Caco-2 (cell line): ENCODE data around the gene OTOF. TPM values are rescaled to one million over a fixed set of nuclear protein-coding genes. Genes with fewer than 3 reads are reported as not detected.
A peak's percentile ranks its signal among the peaks of the same experiment; 100 is the strongest.

ENCODE experiments used
- BruUV-seq: library from RNA; stranded (reverse); fragments of 400-500 nt; replicated peaks from 2 replicates; lab custom pipeline; 2021; lab: Mats Ljungman, UMichigan
- CTCF ChIA-PET: fragments of 300-600 bp; sonication (Branson Sonifier 250); formaldehyde crosslinking; loops from one replicate; lab custom pipeline; 2022; ENCODE audit warnings: antibody characterized with exemption; lab: Charles Lee
- POLR2A ChIA-PET: fragments of 300-600 bp; sonication (Branson Sonifier 250); formaldehyde crosslinking; loops from one replicate; lab custom pipeline; 2022; ENCODE audit warnings: antibody characterized with exemption; lab: Charles Lee
- DNase-seq, 2 experiments: peaks; one replicate each; pipeline versions ENCODE4 v3.0.0 to v3.0.0-alpha.2; 2020 to 2022
- H3K27me3 ChIP-seq: replicated peaks from 2 replicates; pipeline ENCODE4 v1.6.0; 2011; ENCODE audit warnings: low read length; ENCODE audit not compliant: control insufficient read depth, insufficient read depth
- H3K36me3 ChIP-seq: 2 replicates; pipeline ENCODE4 v1.5.1; 2011; ENCODE audit warnings: low read length; ENCODE audit not compliant: control insufficient read depth, insufficient read depth
- H3K4me1 ChIP-seq: fragments of 250-450 bp; sonication (Bioruptor Pico); 2 replicates; pipeline ENCODE4 v1.5.1; 2020; ENCODE audit warnings: mild to moderate bottlenecking
- H3K4me3 ChIP-seq: 2 replicates; pipeline ENCODE4 v1.5.1; 2011; ENCODE audit warnings: low read depth, mild to moderate bottlenecking, control low read depth, low read length
- H3K9me3 ChIP-seq: fragments of 250-450 bp; sonication (Bioruptor Pico); 2 replicates; pipeline ENCODE4 v1.5.1; 2020; ENCODE audit warnings: mild to moderate bottlenecking, moderate library complexity
- H3K27ac Mint-ChIP-seq: one replicate; pipeline ENCODE4 v1.8.0; 2022; ENCODE audit warnings: mixed read lengths; ENCODE audit not compliant: unreplicated experiment
- H3K27me3 Mint-ChIP-seq: one replicate; pipeline ENCODE4 v1.8.0; 2022; ENCODE audit warnings: mixed read lengths; ENCODE audit not compliant: insufficient read depth, unreplicated experiment
- H3K36me3 Mint-ChIP-seq: one replicate; pipeline ENCODE4 v1.8.0; 2022; ENCODE audit warnings: mild to moderate bottlenecking, mixed read lengths; ENCODE audit not compliant: insufficient read depth, unreplicated experiment
- H3K4me1 Mint-ChIP-seq: one replicate; pipeline ENCODE4 v1.8.0; 2022; ENCODE audit warnings: low read depth, mixed read lengths; ENCODE audit not compliant: unreplicated experiment
- H3K4me3 Mint-ChIP-seq: one replicate; pipeline ENCODE4 v1.8.0; 2022; ENCODE audit warnings: mild to moderate bottlenecking, moderate library complexity, mixed read lengths; ENCODE audit not compliant: unreplicated experiment
- H3K9me3 Mint-ChIP-seq: one replicate; pipeline ENCODE4 v1.8.0; 2022; ENCODE audit warnings: mixed read lengths; ENCODE audit not compliant: unreplicated experiment
- intact Hi-C: fragments of 100-400 bp; cut with micrococcal nuclease; formaldehyde crosslinking; loops from one replicate; pipeline ENCODE4 v1.10.0; 2022; ENCODE audit not compliant: unreplicated experiment
- total RNA-seq: library from RNA; stranded (reverse); gene quantifications from 2 replicates; pipeline ENCODE4 v1.2.3, GENCODE V29; 2022
- TF ChIP-seq, protein P1 (sequence below), 2 experiments: fragments of 200-600 bp in 1 of 2; IDR thresholded peaks; 1 replicate in 1 of 2; 2 replicates in 1 of 2; pipeline versions ENCODE4 v1.5.1 to v1.8.0; 2011 to 2022; ENCODE audit warnings: antibody characterized with exemption in 1 of 2, control low read depth in 1 of 2, inconsistent platforms in 1 of 2, low read depth in 1 of 2, low read length in 1 of 2, mild to moderate bottlenecking in 1 of 2, moderate library complexity in 1 of 2; ENCODE audit not compliant: insufficient read depth in 1 of 2, severe bottlenecking in 1 of 2, unreplicated experiment in 1 of 2

Gene OTOF
- total RNA-seq, 1 experiment from 2014 or later: 0.09 TPM

DNA sequence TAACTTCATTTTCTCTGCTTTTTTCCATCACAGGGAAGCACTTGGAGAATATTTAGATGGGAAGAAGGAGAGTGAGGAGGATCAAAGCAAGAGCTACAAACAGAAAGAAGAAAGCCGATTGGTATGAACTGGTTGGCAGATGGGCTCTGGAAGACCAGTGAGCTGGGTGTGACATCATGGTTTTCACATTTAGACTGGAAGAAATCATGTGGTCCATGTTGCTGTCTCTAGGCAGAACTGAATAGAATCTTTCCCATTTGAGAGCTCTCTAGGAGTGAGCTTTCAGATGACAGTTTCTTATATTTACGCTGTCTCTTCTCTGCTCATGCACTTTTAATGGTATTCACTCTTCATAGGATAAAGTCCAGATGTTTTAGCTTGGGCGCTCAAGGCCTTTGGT lies 63.6 kb downstream of the OTOF start:
- H3K4me1 ChIP-seq: peaks cover 13% of the 10 kb centered on the region
- Mint-ChIP-seq H3K9me3 (no peaks in the 10 kb centered on the region), H3K4me1 (peaks cover 10% of the 10 kb centered on the region), H3K4me3 (no peak overlapping the region), H3K27me3 (no peaks in the 10 kb centered on the region), H3K27ac (no peak overlapping the region), H3K36me3 (no peaks in the 10 kb centered on the region)
- H3K4me3 ChIP-seq: no peak overlapping the region
- no peaks in the 10 kb centered on the region for H3K27me3 ChIP-seq
- H3K36me3 ChIP-seq: no peaks in the 10 kb centered on the region
- no peak for DNase-seq
- TF ChIP-seq, protein P1, sequence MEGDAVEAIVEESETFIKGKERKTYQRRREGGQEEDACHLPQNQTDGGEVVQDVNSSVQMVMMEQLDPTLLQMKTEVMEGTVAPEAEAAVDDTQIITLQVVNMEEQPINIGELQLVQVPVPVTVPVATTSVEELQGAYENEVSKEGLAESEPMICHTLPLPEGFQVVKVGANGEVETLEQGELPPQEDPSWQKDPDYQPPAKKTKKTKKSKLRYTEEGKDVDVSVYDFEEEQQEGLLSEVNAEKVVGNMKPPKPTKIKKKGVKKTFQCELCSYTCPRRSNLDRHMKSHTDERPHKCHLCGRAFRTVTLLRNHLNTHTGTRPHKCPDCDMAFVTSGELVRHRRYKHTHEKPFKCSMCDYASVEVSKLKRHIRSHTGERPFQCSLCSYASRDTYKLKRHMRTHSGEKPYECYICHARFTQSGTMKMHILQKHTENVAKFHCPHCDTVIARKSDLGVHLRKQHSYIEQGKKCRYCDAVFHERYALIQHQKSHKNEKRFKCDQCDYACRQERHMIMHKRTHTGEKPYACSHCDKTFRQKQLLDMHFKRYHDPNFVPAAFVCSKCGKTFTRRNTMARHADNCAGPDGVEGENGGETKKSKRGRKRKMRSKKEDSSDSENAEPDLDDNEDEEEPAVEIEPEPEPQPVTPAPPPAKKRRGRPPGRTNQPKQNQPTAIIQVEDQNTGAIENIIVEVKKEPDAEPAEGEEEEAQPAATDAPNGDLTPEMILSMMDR (IDR thresholded peaks at IDR 0.05; ENCODE audit: insufficient read depth in 1 of 2, low read depth in 1 of 2, low read length in 1 of 2, severe bottlenecking in 1 of 2, unreplicated experiment in 1 of 2): no peak
- no peaks in the 10 kb centered on the region for H3K9me3 ChIP-seq
- CTCF ChIA-PET: no interaction called here
- no TSS peak for BruUV-seq
- intact Hi-C loops: no loop called here
- POLR2A ChIA-PET: no interaction called here

DNA sequence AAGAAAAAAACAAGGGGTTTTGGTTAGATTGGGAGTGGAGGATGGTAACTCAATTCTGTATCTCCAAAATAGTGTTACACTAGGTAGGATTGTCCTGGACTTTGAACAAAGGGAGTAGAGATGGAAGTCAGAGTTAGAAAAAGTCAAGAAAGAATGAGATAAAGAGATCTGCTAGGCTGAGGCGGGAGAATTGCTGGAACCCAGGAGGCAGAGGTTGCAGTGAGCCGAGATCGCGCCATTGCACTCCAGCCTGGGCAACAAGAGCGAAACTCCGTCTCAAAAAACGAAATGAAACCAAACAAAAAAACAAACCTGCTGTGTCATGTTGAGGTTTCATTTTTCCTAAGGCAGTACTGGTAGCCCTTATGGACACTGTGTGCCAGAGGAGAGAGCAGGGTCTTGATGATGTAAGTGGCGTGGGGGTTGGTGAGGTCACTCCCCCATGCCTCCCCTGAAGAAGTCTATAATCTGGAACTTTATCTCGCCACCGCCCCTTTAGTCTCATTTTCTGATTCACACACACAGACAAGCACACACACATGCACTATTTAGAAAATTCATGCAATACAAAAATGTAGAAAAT lies 65.7 kb downstream of the OTOF start:
- ChIA-PET POLR2A (no interaction called here), CTCF (no interaction called here)
- H3K27me3 ChIP-seq: no peaks in the 10 kb centered on the region
- no peaks in the 10 kb centered on the region for H3K36me3 ChIP-seq
- peaks cover 13% of the 10 kb centered on the region for H3K4me1 ChIP-seq
- intact Hi-C loops: no loop called here
- no peak overlapping the region for H3K4me3 ChIP-seq
- H3K4me3 Mint-ChIP-seq: peak overlapping the region; percentile 14
- no peak for DNase-seq
- TF ChIP-seq, protein P1 (IDR thresholded peaks at IDR 0.05; ENCODE audit: insufficient read depth in 1 of 2, low read depth in 1 of 2, low read length in 1 of 2, severe bottlenecking in 1 of 2, unreplicated experiment in 1 of 2): no peak
- peaks cover 10% of the 10 kb centered on the region for H3K4me1 Mint-ChIP-seq
- no peaks in the 10 kb centered on the region for H3K9me3 ChIP-seq
- H3K9me3 Mint-ChIP-seq: no peaks in the 10 kb centered on the region
- no TSS peak for BruUV-seq
- H3K36me3 Mint-ChIP-seq: no peaks in the 10 kb centered on the region
- no peaks in the 10 kb centered on the region for H3K27me3 Mint-ChIP-seq
- H3K27ac Mint-ChIP-seq: peak overlapping the region; percentile 29

DNA sequence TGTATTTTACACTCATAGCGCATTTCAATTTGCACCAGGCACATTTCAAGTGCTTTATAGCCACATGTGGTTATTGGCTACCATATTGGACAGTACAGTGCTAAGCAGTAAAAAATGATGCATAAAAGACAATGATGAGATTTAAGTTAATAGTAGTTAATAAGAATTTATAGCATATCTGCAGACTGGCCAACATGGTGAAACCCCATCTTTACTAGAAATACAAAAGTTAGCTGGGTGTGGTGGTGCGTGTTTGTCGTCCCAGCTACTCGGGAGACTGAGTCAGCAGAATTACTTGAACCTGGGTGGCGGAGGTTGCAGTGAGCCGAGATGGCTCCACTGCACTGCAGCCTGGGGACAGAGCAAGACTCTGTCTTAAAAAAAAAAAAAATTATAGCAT lies 66.5 kb downstream of the OTOF start:
- Mint-ChIP-seq H3K4me1 (peaks cover 10% of the 10 kb centered on the region), H3K36me3 (no peaks in the 10 kb centered on the region), H3K4me3 (no peak overlapping the region), H3K9me3 (no peaks in the 10 kb centered on the region), H3K27ac (no peak overlapping the region), H3K27me3 (no peaks in the 10 kb centered on the region)
- no TSS peak for BruUV-seq
- Histone ChIP-seq H3K27me3 (no peaks in the 10 kb centered on the region), H3K36me3 (no peaks in the 10 kb centered on the region), H3K9me3 (no peaks in the 10 kb centered on the region), H3K4me3 (no peak overlapping the region), H3K4me1 (peaks cover 13% of the 10 kb centered on the region)
- no peak for DNase-seq
- CTCF ChIA-PET: no interaction called here
- intact Hi-C loops: no loop called here
- TF ChIP-seq, protein P1 (IDR thresholded peaks at IDR 0.05; ENCODE audit: insufficient read depth in 1 of 2, low read depth in 1 of 2, low read length in 1 of 2, severe bottlenecking in 1 of 2, unreplicated experiment in 1 of 2): no peak
- POLR2A ChIA-PET: no interaction called here
